Stimulated activated CD8-positive, alpha-beta memory T cell treated with anti-CD3 and anti-CD28 coated beads, Interleukin-4, amount 100 ng/mL, for 48 hours (primary cell): ENCODE results near the gene LPIN1.
"Not testable (repeated sequence)": the region's sequence is repeated elsewhere in the genome, so short reads cannot be mapped to it uniquely, and the experiment has no call there.

Source experiments
- DNase-seq: peaks from one replicate; pipeline ENCODE4 v3.0.0-alpha.2; 2020

Gene LPIN1

DNA sequence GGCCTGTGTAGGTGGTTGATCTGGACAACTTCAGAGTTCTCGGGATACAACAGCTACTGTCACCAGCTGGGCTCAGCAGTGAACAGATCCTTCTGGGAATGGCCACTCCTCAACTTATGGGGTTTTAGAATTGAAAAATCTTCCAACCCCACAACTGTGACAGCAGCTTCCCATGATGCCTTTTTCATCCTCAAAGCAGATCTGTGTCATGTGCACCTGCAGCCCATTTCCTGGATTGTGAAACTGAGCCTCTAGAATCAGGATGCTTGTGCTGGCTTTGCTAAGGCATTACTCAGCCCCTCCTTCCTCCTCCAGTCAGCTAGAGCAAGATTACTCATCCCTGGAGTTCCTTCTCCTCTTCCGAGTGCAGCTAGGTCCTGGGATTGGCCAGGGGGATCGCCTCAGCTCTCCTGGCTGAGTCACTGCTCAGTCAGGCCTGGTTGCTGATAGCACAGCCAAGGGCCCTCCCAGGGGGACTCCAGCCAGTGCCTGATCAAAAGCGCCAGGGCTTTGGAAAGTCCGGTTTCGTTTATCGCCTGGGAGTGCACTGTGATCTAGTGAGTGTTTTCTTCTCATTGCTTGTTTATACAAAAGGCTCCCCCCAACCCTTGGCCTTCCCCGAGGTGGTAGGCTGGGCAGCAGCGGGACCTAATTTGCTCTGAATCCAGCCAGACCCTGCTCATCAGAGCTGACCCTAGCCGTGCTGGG, 2.4 kb upstream of the LPIN1 start:
- peak; percentile 84 for DNase-seq

GRCh38 chr2:11744631-11745394, 1.6 kb upstream of the LPIN1 start:
- peak; percentile 31 for DNase-seq

GRCh38 chr2:11745613-11746375, 638 bp upstream of the LPIN1 start:
- peak; percentile 42 for DNase-seq

GRCh38 chr2:11746807-11747459, 501 bp downstream of the LPIN1 start:
- peak; percentile 42 for DNase-seq

DNA sequence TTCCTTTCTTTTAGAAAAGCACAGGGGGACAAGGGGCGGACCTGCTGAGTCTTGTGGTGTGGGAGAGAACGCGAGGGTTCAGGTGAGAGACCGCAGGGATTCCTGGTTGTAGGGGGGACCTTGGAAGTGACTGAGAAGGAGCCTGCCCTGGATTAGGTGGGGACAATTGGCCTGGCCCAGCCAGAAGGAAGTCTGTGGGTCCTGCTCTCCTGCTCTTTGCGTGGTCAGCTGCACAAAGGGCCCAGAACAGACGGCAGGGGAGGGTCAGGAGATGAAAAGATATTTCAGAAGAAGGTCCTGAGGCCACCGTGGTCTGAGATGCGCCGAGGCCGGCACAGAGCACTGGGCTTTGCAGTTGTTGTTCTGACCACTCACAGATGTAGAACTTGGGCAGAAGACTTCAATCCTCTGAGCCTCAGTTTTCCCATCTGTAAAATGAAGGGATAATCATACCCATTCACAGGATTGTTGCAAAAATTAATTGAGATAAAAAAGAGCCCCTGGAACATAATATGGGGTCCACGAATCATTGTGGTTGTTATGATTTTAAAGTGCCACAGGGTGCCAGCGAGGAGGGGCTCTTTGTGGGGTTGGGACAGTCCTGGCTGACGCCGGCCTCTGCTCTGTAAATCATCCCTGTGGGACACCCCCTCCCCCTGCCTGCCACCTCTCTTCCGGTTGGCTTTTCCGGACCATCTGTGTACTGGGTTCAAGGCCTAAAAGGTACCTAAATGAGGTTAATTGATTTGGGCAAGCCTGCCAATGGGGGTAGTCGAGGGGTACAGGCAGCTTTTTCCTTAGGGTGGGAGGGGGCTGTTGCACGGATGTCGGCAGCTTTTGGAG, 1.8 kb downstream of the LPIN1 start:
- DNase-seq, result peak; percentile 29

DNA sequence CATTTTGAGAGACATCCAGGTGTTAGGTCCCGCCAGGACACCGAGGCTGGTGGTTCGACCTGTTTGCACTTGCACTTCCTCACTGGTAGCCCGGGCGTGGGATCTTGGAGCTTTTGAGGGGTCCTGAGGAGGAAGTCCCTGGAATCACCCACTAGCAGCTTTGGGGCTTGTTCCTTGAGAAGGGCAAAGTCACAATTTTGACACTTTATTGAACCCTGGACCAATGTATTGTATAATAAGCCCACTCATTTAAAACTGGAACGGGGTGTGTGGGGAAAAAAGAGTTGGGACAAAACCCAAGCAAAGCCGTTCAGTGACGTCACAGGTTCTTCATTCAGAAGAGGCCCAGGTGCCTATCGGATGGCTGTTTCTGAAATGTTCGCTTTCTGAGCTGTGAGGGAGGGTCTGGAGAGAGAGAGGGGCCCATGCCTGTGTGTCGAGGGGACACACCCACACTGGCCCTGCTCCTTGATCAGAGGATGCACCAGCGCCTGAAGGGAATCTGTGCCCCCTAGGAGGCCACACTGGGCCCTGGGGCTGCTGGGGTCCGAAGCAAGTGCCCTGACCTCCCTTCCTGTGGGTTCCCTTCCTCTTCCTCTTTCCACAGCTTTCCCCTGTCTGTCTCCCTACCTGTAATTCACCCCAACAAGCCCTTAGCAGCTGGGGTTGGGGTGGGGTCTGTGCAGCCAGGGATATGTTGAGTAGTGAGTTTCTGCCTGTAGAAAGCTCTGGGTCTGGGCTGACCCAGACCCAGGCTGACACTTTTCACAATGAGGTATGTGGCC, 2.6 kb downstream of the LPIN1 start:
- no peak for DNase-seq

GRCh38 chr2:11749646-11750349, 3.4 kb downstream of the LPIN1 start:
- no peak for DNase-seq

- peak; percentile 44 for DNase-seq
These were observed 4.0 kb downstream of the LPIN1 start for GRCh38 chr2:11750422-11750821.

DNA sequence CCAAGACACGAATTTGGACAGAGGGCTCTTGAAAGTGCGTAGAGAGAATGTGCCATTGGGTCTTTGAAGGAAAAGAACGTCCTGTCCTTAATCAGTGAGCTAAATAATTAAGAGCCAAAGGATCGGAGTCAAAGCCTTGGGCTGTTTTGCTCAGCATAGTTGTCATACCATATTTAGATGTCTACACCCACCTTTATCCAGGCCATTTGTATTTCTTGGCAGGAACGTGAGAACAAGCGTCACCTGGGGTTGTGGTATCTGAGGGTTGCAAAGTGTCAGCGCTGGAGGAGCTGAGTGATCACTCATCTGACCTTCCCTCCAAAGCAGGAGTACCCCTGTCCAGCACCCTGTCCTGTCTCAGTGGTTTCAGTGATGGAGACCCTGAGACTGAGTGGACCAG, 4.5 kb downstream of the LPIN1 start:
- DNase-seq, result peak; percentile 36

- no peak for DNase-seq
These were observed 6.5 kb downstream of the LPIN1 start for GRCh38 chr2:11752906-11753305.

GRCh38 chr2:11753452-11753885, 7.0 kb downstream of the LPIN1 start:
- peak; percentile 41 for DNase-seq

GRCh38 chr2:11753886-11754699, 7.7 kb downstream of the LPIN1 start:
- peak; percentile 73 for DNase-seq

DNA sequence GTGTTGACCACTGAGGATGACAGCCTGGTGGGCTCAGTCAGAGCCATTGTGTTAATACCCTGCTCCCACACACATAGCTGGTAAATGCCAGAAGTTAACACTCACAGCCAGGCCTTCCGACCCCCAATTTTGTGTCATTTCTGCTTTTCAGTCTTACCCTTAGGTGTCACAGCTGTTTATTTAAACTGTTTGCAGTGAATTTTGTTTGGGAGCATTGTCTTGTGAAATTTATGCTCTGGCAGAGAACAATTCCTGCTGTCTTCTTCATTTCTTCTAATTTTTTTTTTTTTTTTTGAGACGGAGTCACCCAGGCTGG, 8.2 kb downstream of the LPIN1 start:
- no peak for DNase-seq

- no peak for DNase-seq
These were observed 10.7 kb downstream of the LPIN1 start for GRCh38 chr2:11757101-11757500.

DNA sequence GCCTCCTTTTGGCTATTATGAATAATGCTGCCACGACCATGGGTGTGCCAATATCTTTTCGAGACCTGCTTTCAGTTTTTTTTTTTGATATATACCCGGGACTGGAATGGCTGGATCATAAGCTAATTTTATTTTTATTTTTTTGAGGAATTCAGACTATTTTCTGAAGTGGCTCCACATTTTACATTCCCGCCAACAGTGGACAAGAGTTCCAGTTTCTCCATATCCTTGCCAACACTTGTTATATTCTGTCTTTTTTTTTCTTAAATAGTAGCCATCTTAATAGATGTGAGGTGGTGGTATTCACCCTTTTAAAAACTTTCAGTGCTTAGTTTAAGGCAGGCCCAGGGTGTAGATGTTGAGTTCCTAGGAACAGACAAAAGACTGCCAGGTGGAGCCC, 11.8 kb downstream of the LPIN1 start:
- DNase-seq, result no peak

GRCh38 chr2:11758647-11759046, 12.2 kb downstream of the LPIN1 start:
- DNase-seq, result no peak

- DNase-seq, result not testable (repeated sequence)
These were observed 12.9 kb downstream of the LPIN1 start for GRCh38 chr2:11759182-11759975.

DNA sequence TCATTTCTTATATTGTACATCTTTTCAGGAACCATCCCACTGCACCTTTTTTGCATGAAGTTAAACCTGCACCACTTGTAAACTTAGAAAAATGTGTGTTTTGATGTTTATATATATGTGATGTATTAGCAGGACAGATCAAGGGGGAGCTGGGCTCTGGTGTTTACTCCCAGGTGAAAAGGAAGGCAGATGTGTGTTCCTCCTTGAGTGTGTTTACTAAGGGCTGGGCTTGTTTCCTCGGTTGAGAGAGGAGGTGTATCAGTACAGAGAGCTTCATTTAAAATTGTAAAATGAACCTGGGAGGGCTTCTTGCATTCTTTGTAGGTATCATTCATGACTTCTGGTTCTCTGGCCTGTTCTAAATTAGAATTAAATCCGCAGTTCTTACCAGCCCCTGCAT, 14.8 kb downstream of the LPIN1 start:
- no peak for DNase-seq

- no peak for DNase-seq
These were observed 15.6 kb downstream of the LPIN1 start for GRCh38 chr2:11762031-11762430.
